ENCODE results near the gene ZNF831. TPM values are rescaled to one million over a fixed set of nuclear protein-coding genes. Genes with fewer than 3 reads are reported as not detected.

ZNF831 gene
- polyA plus RNA-seq, 1 experiment: not detected

DNA sequence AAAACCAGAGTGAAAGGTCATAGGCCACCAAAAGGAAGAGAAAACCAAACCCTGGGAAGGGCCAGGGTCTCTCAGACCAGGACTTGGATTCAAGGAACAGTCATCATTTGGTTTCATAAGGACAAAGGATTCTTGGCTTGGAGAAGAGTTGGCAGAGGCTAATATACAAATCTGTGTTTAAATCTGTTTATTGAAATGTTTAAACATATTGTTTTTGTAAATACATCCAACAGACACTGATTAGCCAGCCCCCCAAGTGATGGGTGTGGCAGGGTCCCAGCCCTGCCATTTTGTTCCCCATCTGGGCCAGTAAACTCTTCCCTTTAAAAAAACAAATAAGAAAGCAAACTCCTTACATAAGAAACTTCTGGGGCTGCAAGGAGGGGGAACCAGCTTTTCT is 6.1 kb upstream of the ZNF831 start:
- ChIA-PET CTCF (no interaction called here), POLR2A (no interaction called here)
- no peak overlapping the region for H3K4me3 ChIP-seq (ENCODE audit: low read depth, low read length)
- TF ChIP-seq, protein P1, sequence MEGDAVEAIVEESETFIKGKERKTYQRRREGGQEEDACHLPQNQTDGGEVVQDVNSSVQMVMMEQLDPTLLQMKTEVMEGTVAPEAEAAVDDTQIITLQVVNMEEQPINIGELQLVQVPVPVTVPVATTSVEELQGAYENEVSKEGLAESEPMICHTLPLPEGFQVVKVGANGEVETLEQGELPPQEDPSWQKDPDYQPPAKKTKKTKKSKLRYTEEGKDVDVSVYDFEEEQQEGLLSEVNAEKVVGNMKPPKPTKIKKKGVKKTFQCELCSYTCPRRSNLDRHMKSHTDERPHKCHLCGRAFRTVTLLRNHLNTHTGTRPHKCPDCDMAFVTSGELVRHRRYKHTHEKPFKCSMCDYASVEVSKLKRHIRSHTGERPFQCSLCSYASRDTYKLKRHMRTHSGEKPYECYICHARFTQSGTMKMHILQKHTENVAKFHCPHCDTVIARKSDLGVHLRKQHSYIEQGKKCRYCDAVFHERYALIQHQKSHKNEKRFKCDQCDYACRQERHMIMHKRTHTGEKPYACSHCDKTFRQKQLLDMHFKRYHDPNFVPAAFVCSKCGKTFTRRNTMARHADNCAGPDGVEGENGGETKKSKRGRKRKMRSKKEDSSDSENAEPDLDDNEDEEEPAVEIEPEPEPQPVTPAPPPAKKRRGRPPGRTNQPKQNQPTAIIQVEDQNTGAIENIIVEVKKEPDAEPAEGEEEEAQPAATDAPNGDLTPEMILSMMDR (IDR thresholded peaks at IDR 0.05; ENCODE audit: insufficient read depth, low read depth, low read length): no peak
- no peaks in the 10 kb centered on the region for H3K36me3 ChIP-seq (ENCODE audit: control insufficient read depth, insufficient read depth, low read length)
- DNase-seq (ENCODE audit: low read depth): no peak
- H3K27me3 ChIP-seq (ENCODE audit: control insufficient read depth, insufficient read depth, low read length): no peaks in the 10 kb centered on the region

DNA sequence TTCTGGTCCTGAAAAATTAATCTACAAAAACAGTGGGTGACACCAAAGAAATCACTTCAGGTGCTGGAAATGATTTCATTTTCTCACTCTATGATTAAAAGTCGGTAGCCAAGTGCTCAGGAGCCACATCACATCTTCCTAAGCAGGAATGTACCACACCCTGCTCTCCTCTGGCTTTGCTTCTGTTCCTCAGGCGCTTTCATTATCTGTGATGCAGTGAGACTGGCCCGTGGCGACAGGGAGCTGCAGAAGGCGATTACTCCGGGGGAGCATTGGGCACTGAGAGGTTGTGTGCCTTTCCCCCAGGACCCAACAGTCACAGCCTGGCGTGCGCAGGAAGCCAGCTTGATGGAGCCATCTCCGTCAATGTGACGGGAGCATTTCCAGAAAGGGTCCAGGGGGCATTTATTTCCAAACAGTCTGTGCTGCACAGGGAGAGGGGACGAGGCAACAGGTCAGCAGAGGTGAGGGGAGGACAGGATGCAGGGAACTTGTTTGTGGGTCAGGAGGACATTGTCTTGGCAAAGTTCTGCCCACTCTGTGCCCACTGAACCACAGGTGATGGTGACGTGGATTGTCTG is 5.6 kb upstream of the ZNF831 start:
- H3K27me3 ChIP-seq (ENCODE audit: control insufficient read depth, insufficient read depth, low read length): no peaks in the 10 kb centered on the region
- H3K4me3 ChIP-seq (ENCODE audit: low read depth, low read length): no peak overlapping the region
- DNase-seq (ENCODE audit: low read depth): no peak
- POLR2A ChIA-PET: no interaction called here
- H3K36me3 ChIP-seq (ENCODE audit: control insufficient read depth, insufficient read depth, low read length): no peaks in the 10 kb centered on the region
- CTCF ChIA-PET: no interaction called here
- TF ChIP-seq, protein P1 (IDR thresholded peaks at IDR 0.05; ENCODE audit: insufficient read depth, low read depth, low read length): no peak

DNA sequence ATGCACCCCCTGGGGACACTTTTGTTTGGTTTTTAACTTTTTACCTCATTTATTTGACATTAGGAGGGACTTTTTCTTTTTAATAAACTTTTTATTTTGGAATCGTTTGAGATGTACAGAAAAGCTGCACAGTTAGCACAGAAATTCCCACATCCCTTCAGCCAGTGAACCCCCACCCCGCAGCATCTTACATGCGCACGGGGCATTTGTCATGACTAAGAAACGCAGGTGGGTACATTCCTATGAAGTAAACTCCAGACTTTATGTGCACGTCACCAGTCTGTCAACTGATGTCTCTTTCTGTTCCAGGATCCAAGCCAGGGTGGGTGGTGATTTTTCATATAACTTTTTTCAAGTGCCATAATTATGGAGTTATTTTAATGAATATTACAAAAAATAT is 4.9 kb upstream of the ZNF831 start:
- TF ChIP-seq, protein P1 (IDR thresholded peaks at IDR 0.05; ENCODE audit: insufficient read depth, low read depth, low read length): no peak
- no peak overlapping the region for H3K4me3 ChIP-seq (ENCODE audit: low read depth, low read length)
- POLR2A ChIA-PET: no interaction called here
- no peak for DNase-seq (ENCODE audit: low read depth)
- no peaks in the 10 kb centered on the region for H3K27me3 ChIP-seq (ENCODE audit: control insufficient read depth, insufficient read depth, low read length)
- no peaks in the 10 kb centered on the region for H3K36me3 ChIP-seq (ENCODE audit: control insufficient read depth, insufficient read depth, low read length)
- CTCF ChIA-PET: no interaction called here

DNA sequence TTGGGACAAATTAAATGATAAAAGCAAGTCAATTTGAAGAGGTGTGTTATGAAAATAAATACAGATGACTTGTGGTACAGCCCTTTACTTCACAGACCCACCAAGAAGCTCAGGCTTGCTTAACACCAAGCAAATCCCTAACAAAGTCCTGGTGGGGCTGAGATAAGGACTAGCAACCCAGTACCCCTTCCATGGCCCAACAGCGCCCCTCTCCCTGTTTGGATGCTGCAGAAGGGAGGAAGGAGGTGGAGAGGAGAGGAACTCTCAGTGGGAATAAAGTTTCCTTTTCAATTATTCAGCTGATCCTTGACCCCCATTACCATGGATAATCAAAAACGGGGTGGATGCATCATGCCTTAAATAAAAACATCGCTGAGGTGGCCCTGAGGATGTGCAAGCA is 4.5 kb upstream of the ZNF831 start:
- Histone ChIP-seq H3K27me3 (ENCODE audit: control insufficient read depth, insufficient read depth, low read length) (no peaks in the 10 kb centered on the region), H3K4me3 (ENCODE audit: low read depth, low read length) (no peak overlapping the region), H3K36me3 (ENCODE audit: control insufficient read depth, insufficient read depth, low read length) (no peaks in the 10 kb centered on the region)
- POLR2A ChIA-PET: no interaction called here
- no peak for DNase-seq (ENCODE audit: low read depth)
- TF ChIP-seq, protein P1 (IDR thresholded peaks at IDR 0.05; ENCODE audit: insufficient read depth, low read depth, low read length): no peak
- CTCF ChIA-PET: interaction anchor here (0.6 kb wide), 1 partner anchor 258 kb away, joined by 3 read pairs; no protein-coding TSS in a partner anchor

DNA sequence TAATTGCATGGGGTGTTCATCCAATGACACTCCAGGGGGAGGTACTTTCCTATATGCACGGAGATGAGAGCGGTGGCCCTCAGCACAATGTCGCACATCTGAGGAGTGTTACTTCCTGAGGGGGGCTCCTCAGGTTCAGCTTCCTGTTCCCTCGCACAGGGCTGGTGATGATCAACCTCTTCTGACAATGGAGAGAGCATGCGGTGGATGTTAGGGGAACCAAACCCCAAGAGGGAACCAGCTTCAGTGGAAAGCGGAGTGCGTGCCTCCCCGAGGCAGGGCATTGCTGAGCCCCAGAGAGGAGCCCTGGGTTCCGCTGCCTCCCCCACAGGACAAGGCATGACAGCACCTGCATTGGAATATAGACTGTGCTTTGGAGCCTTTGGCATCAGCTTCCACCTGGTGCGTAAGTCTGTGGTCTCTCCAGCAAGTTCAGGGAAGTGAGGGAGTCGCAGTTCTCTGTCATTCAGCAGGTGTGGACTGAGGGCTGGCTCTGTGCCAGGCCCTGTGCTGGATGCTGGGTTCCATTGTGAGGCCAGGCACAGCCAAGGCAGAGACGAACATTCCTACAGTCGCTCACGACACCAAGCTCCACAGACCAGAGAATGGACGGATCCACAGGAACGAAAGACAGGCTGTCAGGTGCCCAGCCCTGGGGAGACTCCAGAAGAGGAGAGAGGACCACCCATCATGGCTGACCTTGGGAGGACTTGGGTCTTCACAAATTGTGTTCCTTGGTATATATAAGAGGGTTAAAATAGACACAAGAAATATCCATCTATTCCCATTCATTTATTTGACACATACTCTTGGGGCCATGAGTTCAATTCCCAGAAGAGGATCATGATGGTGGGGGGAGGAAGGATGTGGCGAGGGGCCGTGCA is 3.9 kb upstream of the ZNF831 start:
- TF ChIP-seq, protein P1 (IDR thresholded peaks at IDR 0.05; ENCODE audit: insufficient read depth, low read depth, low read length): no peak
- DNase-seq (ENCODE audit: low read depth): no peak
- ChIA-PET CTCF (interaction anchor here (0.6 kb wide), 1 partner anchor 259 kb away, joined by 3 read pairs; no protein-coding TSS in a partner anchor), POLR2A (no interaction called here)
- no peak overlapping the region for H3K4me3 ChIP-seq (ENCODE audit: low read depth, low read length)
- H3K27me3 ChIP-seq (ENCODE audit: control insufficient read depth, insufficient read depth, low read length): no peaks in the 10 kb centered on the region
- no peaks in the 10 kb centered on the region for H3K36me3 ChIP-seq (ENCODE audit: control insufficient read depth, insufficient read depth, low read length)

Measured in BJ (cell line).